Neural crest cell (in vitro differentiated cells): ENCODE results near the gene RGS11. TPM values are rescaled to one million over a fixed set of nuclear protein-coding genes. Genes with fewer than 3 reads are reported as not detected.

Experiments
- DNase-seq: peaks from one replicate; pipeline ENCODE4 v3.0.0; 2021; ENCODE audit warnings: low read depth, mixed read lengths, low spot score
- H3K27ac Mint-ChIP-seq: one replicate; pipeline ENCODE4 v1.8.0; 2021; ENCODE audit warnings: mild to moderate bottlenecking, mixed read lengths; ENCODE audit not compliant: unreplicated experiment
- H3K27me3 Mint-ChIP-seq: 2 replicates; pipeline ENCODE4 v1.8.0; 2021; ENCODE audit warnings: low read depth, mild to moderate bottlenecking, mixed read lengths
- H3K36me3 Mint-ChIP-seq: 2 replicates; pipeline ENCODE4 v1.8.0; 2021; ENCODE audit warnings: low read depth, mild to moderate bottlenecking, mixed read lengths
- H3K4me1 Mint-ChIP-seq: 2 replicates; pipeline ENCODE4 v1.8.0; 2021; ENCODE audit warnings: mixed read lengths
- H3K4me3 Mint-ChIP-seq: one replicate; pipeline ENCODE4 v1.8.0; 2021; ENCODE audit warnings: mild to moderate bottlenecking, mixed read lengths
- H3K9me3 Mint-ChIP-seq: 2 replicates; pipeline ENCODE4 v1.8.0; 2021; ENCODE audit warnings: mixed read lengths
- total RNA-seq: library from RNA; stranded (reverse); gene quantifications from 2 replicates; pipeline ENCODE4 v1.2.1, GENCODE V29; 2021
- TF ChIP-seq, protein P1 (sequence below): fragments of 200-600 bp; sonication (generic); conservative IDR thresholded peaks from 2 replicates; pipeline ENCODE4 v1.5.0; 2021; ENCODE audit warnings: antibody characterized with exemption, mild to moderate bottlenecking

The RGS11 gene
- total RNA-seq, 1 donor from 2014 or later = 2.8 TPM

DNA sequence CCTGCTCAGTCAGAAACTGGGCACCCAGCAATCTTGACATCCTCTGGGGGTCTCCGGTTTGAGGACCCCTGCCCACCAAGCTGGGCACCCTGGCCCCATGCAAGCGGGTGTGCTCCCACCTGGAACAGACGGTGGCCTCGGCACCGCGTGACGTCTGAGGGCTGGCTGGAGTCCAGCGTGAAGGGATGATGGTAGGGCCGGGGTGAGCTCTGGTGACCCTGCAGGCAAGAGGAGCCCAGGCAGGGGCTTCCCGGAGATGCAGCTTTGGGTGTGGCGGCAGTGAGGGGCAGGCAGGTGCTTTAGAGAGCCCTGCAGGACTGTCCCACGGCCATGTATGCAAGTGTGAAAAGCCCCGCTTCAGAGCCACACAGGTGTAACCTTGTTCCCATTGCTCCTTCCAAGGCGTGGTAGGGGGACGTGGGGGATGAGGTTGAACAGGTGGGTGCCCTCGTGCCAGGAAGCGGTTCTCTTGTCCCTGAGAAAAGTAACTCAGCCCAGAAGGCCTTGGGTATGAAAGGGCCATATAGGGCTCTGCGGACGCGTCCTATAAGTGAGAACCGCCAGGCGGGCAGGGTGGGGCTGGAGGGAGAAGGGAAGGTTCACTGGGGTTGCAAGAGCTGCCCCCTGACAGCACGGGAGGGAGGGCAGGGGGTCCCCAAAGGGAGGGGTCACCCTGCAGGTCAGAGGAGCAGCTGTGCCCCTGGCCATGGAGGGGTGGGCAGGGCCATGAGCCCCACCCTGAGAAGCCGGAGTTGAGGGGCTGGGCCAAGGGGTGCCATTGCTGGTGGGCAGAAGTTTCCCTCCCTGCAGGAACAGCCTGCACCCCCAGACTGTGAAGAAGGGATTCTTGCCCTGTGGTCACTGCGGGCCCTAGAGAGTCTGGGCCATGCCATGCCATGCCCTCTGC, 9.2 kb downstream of the RGS11 start:
- H3K27me3 Mint-ChIP-seq = peaks cover 5% of the 10 kb centered on the region
- no peaks in the 10 kb centered on the region for H3K4me1 Mint-ChIP-seq
- TF ChIP-seq, protein P1, sequence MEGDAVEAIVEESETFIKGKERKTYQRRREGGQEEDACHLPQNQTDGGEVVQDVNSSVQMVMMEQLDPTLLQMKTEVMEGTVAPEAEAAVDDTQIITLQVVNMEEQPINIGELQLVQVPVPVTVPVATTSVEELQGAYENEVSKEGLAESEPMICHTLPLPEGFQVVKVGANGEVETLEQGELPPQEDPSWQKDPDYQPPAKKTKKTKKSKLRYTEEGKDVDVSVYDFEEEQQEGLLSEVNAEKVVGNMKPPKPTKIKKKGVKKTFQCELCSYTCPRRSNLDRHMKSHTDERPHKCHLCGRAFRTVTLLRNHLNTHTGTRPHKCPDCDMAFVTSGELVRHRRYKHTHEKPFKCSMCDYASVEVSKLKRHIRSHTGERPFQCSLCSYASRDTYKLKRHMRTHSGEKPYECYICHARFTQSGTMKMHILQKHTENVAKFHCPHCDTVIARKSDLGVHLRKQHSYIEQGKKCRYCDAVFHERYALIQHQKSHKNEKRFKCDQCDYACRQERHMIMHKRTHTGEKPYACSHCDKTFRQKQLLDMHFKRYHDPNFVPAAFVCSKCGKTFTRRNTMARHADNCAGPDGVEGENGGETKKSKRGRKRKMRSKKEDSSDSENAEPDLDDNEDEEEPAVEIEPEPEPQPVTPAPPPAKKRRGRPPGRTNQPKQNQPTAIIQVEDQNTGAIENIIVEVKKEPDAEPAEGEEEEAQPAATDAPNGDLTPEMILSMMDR = no peak
- H3K27ac Mint-ChIP-seq = no peak overlapping the region
- H3K9me3 Mint-ChIP-seq = no peaks in the 10 kb centered on the region
- DNase-seq = no peak
- H3K4me3 Mint-ChIP-seq = no peak overlapping the region
- no peaks in the 10 kb centered on the region for H3K36me3 Mint-ChIP-seq

DNA sequence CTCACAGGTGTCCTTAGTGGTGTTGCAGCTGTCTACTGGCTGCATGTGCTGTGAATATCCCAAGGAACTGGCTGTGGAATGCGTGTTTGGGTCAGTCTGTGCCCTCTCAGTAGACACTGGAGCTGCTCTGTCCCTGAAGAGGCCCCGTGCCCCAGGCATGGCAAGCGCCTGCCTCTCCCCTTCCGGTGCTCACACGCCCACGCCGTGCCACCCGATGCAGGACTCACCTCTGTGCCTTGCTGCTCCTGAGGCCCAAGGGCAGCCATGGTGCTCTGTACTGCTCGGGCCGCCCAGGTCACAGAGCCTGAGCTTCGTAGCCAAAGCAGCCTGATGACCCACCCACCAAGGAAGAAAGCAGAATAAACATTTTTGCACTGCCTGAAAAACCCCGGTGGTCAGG, 10.0 kb downstream of the RGS11 start:
- DNase-seq = no peak
- Mint-ChIP-seq H3K36me3 (no peaks in the 10 kb centered on the region), H3K4me3 (no peak overlapping the region), H3K9me3 (no peaks in the 10 kb centered on the region), H3K27me3 (peaks cover 5% of the 10 kb centered on the region), H3K27ac (no peak overlapping the region), H3K4me1 (no peaks in the 10 kb centered on the region)
- TF ChIP-seq, protein P1 = no peak

GRCh38 chr16:265002-265529, 10.7 kb downstream of the RGS11 start:
- Mint-ChIP-seq H3K27me3 (peaks cover 5% of the 10 kb centered on the region), H3K36me3 (no peaks in the 10 kb centered on the region), H3K27ac (no peak overlapping the region), H3K4me3 (no peak overlapping the region), H3K4me1 (no peaks in the 10 kb centered on the region), H3K9me3 (no peaks in the 10 kb centered on the region)
- TF ChIP-seq, protein P1 = no peak
- DNase-seq = no peak

DNA sequence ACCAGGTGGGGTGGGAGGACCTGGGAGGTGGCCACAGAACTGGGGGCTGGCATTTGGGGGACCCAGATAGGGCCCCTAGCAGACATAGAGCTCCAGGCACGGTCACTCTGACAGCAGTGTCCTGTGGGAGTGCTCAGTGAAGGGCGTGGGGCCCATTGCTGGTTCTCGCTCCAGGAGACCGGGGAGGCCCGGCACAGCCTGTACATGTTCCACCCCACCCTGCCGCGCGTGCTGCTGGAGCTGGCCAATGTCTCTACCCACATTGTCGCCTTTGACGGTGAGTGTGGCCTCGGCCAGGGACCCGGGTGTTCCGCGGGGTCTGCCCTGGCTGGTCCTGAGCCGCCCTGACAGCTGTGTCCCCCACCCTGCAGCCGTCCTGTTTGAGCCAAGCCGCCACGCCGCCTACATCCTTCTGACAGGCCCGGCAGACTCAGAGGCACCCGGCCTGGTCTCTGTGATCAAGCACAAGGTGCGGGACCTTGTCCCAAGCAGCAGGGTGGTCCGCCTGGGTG, 11.2 kb downstream of the RGS11 start:
- Mint-ChIP-seq H3K9me3 (no peaks in the 10 kb centered on the region), H3K27ac (no peak overlapping the region), H3K4me1 (no peaks in the 10 kb centered on the region), H3K36me3 (no peaks in the 10 kb centered on the region), H3K4me3 (no peak overlapping the region), H3K27me3 (peaks cover 5% of the 10 kb centered on the region)
- DNase-seq = no peak
- TF ChIP-seq, protein P1 = no peak

GRCh38 chr16:263944-264343, 11.8 kb downstream of the RGS11 start:
- TF ChIP-seq, protein P1 = no peak
- Mint-ChIP-seq H3K27ac (no peak overlapping the region), H3K9me3 (no peaks in the 10 kb centered on the region), H3K36me3 (no peaks in the 10 kb centered on the region), H3K4me1 (no peaks in the 10 kb centered on the region), H3K4me3 (no peak overlapping the region), H3K27me3 (peaks cover 5% of the 10 kb centered on the region)
- no peak for DNase-seq
